ENCODE data around the gene TCEANC.

DNA sequence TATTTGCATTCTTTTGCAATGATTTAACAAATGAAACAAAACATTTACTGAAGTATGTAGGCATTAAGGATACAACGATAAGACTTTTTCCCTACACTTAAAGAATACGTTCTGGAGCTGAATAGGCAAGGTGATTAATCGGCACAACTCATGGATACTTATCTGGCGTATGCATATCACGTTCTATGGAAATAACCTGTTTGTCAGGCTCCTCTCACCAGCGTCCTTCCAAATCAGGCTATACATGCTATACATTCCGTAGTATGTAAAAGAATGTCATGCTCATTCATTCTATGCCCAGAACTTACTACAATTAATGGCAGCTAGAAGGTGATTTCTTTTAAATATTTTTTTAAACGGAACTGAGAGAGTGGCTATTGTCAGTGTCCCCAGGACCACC lies 25.6 kb upstream of the TCEANC start:
- TF ChIP-seq, protein P1, sequence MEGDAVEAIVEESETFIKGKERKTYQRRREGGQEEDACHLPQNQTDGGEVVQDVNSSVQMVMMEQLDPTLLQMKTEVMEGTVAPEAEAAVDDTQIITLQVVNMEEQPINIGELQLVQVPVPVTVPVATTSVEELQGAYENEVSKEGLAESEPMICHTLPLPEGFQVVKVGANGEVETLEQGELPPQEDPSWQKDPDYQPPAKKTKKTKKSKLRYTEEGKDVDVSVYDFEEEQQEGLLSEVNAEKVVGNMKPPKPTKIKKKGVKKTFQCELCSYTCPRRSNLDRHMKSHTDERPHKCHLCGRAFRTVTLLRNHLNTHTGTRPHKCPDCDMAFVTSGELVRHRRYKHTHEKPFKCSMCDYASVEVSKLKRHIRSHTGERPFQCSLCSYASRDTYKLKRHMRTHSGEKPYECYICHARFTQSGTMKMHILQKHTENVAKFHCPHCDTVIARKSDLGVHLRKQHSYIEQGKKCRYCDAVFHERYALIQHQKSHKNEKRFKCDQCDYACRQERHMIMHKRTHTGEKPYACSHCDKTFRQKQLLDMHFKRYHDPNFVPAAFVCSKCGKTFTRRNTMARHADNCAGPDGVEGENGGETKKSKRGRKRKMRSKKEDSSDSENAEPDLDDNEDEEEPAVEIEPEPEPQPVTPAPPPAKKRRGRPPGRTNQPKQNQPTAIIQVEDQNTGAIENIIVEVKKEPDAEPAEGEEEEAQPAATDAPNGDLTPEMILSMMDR (IDR thresholded peaks at IDR 0.05), result no peak
- TF ChIP-seq POLR2AphosphoS5 (IDR thresholded peaks at IDR 0.05; ENCODE audit: low read depth, low read length), result no peak
- TF ChIP-seq SIN3A (IDR thresholded peaks at IDR 0.05; ENCODE audit: borderline replicate concordance, insufficient read depth, low read depth, low read length), result no peak
- no peak for TF ChIP-seq TCF7L2 (IDR thresholded peaks at IDR 0.05; ENCODE audit: low read depth, low read length)
- no peak for TF ChIP-seq REST (IDR thresholded peaks at IDR 0.05; ENCODE audit: insufficient read depth in 1 of 2, low read depth in 2 of 2, low read length in 1 of 2)
